ENCODE results near the gene GPR39. TPM values are rescaled to one million over a fixed set of nuclear protein-coding genes. Genes with fewer than 3 reads are reported as not detected.

The GPR39 gene
- total and polyA plus RNA-seq, 2 donors (not counting 3 experiments of a cell fraction or from before 2014, with no cell fraction given), result 0.03 to 0.20 TPM

DNA sequence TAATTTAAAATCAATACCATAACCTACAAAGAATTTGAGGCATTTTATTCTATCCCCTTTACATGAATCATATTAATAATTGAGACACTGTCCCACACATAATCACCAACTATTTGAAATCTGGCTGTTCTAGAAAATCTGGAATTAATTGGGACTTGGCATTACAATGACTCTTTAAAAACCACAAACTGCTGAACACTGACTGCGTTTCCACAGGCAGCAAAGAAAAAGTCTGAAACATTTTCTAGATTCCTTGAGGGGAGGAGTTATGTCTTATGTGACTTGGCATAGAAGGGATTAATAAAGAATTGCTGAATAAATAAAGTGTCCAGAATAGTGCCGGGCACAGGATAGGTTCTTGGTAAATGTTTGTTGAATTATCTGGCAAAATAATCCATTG, 61.4 kb downstream of the GPR39 start:
- Histone ChIP-seq H3K9me1 (replicated peaks; ENCODE audit: control insufficient read depth, extremely low read depth, insufficient read depth, low read length) (no peaks in the 10 kb centered on the region), H4K20me1 (replicated peaks; ENCODE audit: control insufficient read depth, extremely low read depth, insufficient read depth, low read length) (no peaks in the 10 kb centered on the region), H3K4me3 (replicated peaks in 1 of 3; ENCODE audit: insufficient read depth in 1 of 3, low read depth in 1 of 3, low read length in 3 of 3) (no peak overlapping the region), H3K9me3 (replicated peaks; ENCODE audit: control insufficient read depth, insufficient read depth, low read length) (no peaks in the 10 kb centered on the region), H3K4me1 (ENCODE audit: control insufficient read depth, extremely low read depth, insufficient read depth, low read length) (no peaks in the 10 kb centered on the region), H3K9ac (replicated peaks; ENCODE audit: extremely low read depth, insufficient read depth, low read length) (no peak overlapping the region), H3K4me2 (ENCODE audit: insufficient read depth, low read length) (no peak overlapping the region), H3K36me3 (ENCODE audit: control insufficient read depth in 2 of 2, extremely low read depth in 1 of 2, insufficient read depth in 2 of 2, low read length in 2 of 2) (no peaks in the 10 kb centered on the region), H3K79me2 (ENCODE audit: control insufficient read depth, insufficient read depth, low read length) (no peaks in the 10 kb centered on the region), H3K27ac (ENCODE audit: insufficient read depth, low read depth, low read length) (no peak overlapping the region), H3K27me3 (ENCODE audit: control insufficient read depth in 2 of 2, insufficient read depth in 2 of 2, low read length in 2 of 2) (no peaks in the 10 kb centered on the region), H2AFZ (ENCODE audit: low read depth, low read length) (no peak overlapping the region)
- no peak for FAIRE-seq
- BruUV-seq (replicated peaks), result no TSS peak
- dilution Hi-C loops (cut with MboI; ENCODE audit: extremely low pct_ligation_motif_present, low sequenced_read_pairs) (no loop called here), intact Hi-C loops (cut with micrococcal nuclease) (no loop called here)
- no peak for TF ChIP-seq MYC (IDR thresholded peaks at IDR 0.05; ENCODE audit: low read depth, low read length)
- TF ChIP-seq EZH2 (IDR thresholded peaks at IDR 0.05; ENCODE audit: borderline replicate concordance, low read depth, low read length, severe bottlenecking), result no peak
- no peak for TF ChIP-seq POLR2AphosphoS5 (IDR thresholded peaks at IDR 0.05; ENCODE audit: insufficient read depth, low read depth, low read length)
- ChIA-PET CTCF (no interaction called here), POLR2A (no interaction called here)
- DNase-seq (ENCODE audit: low read depth, low spot score), result no peak

DNA sequence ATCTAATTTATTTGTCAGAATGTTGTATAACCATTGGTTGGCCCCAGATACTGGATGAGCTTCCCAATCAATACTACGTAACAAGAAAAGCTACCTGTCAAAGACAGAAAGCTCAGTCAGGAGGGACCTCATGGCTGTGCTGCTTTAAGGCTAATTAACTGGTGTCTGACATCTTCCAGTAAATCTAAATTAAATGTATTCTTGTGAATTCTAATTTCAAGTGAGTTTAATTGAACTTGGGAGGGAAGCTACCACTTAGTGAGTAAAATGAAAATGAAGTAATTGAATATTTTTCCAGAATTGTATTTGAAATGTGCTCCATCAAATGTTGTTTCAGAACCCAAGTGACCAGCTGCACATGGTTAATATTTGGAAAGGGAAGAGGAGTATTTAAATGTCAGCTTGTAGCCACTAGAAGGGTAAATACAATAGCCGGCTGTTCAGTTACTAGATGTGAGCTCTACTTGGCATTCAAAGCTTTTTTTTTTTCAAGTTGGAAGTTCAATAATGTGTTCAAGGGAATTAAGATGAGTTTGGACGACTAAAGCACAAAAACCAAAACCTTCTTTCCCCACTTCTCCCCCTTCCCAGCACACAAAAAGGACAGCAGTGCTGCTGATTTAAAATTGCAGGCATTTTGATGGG, 62.0 kb downstream of the GPR39 start:
- intact Hi-C loops (cut with micrococcal nuclease), result no loop called here
- Histone ChIP-seq H3K79me2 (ENCODE audit: control insufficient read depth, insufficient read depth, low read length) (no peaks in the 10 kb centered on the region), H4K20me1 (replicated peaks; ENCODE audit: control insufficient read depth, extremely low read depth, insufficient read depth, low read length) (no peaks in the 10 kb centered on the region), H2AFZ (ENCODE audit: low read depth, low read length) (no peak overlapping the region), H3K9me3 (replicated peaks; ENCODE audit: control insufficient read depth, insufficient read depth, low read length) (no peaks in the 10 kb centered on the region), H3K9ac (replicated peaks; ENCODE audit: extremely low read depth, insufficient read depth, low read length) (no peak overlapping the region), H3K9me1 (replicated peaks; ENCODE audit: control insufficient read depth, extremely low read depth, insufficient read depth, low read length) (no peaks in the 10 kb centered on the region), H3K4me2 (ENCODE audit: insufficient read depth, low read length) (no peak overlapping the region), H3K27me3 (ENCODE audit: control insufficient read depth in 2 of 2, insufficient read depth in 2 of 2, low read length in 2 of 2) (no peaks in the 10 kb centered on the region), H3K36me3 (ENCODE audit: control insufficient read depth in 2 of 2, extremely low read depth in 1 of 2, insufficient read depth in 2 of 2, low read length in 2 of 2) (no peaks in the 10 kb centered on the region), H3K4me1 (ENCODE audit: control insufficient read depth, extremely low read depth, insufficient read depth, low read length) (no peaks in the 10 kb centered on the region), H3K27ac (ENCODE audit: insufficient read depth, low read depth, low read length) (no peak overlapping the region), H3K4me3 (replicated peaks in 1 of 3; ENCODE audit: insufficient read depth in 1 of 3, low read depth in 1 of 3, low read length in 3 of 3) (no peak overlapping the region)
- ChIA-PET POLR2A (no interaction called here), CTCF (no interaction called here)
- DNase-seq (ENCODE audit: low read depth, low spot score) (no peak), FAIRE-seq (no peak)
- no TSS peak for BruUV-seq (replicated peaks)
- dilution Hi-C loops (cut with MboI; ENCODE audit: extremely low pct_ligation_motif_present, low sequenced_read_pairs), result no loop called here
- no peak for TF ChIP-seq MYC (IDR thresholded peaks at IDR 0.05; ENCODE audit: low read depth, low read length)
- no peak for TF ChIP-seq POLR2A (IDR thresholded peaks at IDR 0.05; ENCODE audit: low read depth, low read length)
- TF ChIP-seq EZH2 (IDR thresholded peaks at IDR 0.05; ENCODE audit: borderline replicate concordance, low read depth, low read length, severe bottlenecking), result no peak
- no peak for TF ChIP-seq POLR2AphosphoS5 (IDR thresholded peaks at IDR 0.05; ENCODE audit: insufficient read depth, low read depth, low read length)
- no peak for TF ChIP-seq JUN (IDR thresholded peaks at IDR 0.05; ENCODE audit: borderline replicate concordance, insufficient read depth, insufficient read length, low read depth)
- TF ChIP-seq FOS (IDR thresholded peaks at IDR 0.05; ENCODE audit: borderline replicate concordance, insufficient read depth, low read length), result no peak
- no peak for TF ChIP-seq GATA2 (IDR thresholded peaks at IDR 0.05; ENCODE audit: insufficient read depth, insufficient read length, low read depth, low read length)
- TF ChIP-seq, protein P1, sequence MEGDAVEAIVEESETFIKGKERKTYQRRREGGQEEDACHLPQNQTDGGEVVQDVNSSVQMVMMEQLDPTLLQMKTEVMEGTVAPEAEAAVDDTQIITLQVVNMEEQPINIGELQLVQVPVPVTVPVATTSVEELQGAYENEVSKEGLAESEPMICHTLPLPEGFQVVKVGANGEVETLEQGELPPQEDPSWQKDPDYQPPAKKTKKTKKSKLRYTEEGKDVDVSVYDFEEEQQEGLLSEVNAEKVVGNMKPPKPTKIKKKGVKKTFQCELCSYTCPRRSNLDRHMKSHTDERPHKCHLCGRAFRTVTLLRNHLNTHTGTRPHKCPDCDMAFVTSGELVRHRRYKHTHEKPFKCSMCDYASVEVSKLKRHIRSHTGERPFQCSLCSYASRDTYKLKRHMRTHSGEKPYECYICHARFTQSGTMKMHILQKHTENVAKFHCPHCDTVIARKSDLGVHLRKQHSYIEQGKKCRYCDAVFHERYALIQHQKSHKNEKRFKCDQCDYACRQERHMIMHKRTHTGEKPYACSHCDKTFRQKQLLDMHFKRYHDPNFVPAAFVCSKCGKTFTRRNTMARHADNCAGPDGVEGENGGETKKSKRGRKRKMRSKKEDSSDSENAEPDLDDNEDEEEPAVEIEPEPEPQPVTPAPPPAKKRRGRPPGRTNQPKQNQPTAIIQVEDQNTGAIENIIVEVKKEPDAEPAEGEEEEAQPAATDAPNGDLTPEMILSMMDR (IDR thresholded peaks at IDR 0.05; ENCODE audit: extremely low read depth in 1 of 2, insufficient read depth in 1 of 2, low read depth in 1 of 2, low read length in 2 of 2), result no peak
- TF ChIP-seq, protein P2, sequence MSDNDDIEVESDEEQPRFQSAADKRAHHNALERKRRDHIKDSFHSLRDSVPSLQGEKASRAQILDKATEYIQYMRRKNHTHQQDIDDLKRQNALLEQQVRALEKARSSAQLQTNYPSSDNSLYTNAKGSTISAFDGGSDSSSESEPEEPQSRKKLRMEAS (IDR thresholded peaks at IDR 0.05; ENCODE audit: insufficient read depth, insufficient read length), result no peak
